WTC11 (cell line): ENCODE measurements around the gene NOP16. TPM values are rescaled to one million over a fixed set of nuclear protein-coding genes. Genes with fewer than 3 reads are reported as not detected.
A peak's percentile ranks its signal among the peaks of the same experiment; 100 is the strongest.

Experiments
- ATAC-seq: fragments of 200-7000 bp; cut with Tn5 transposase; 2 replicates; pipeline ENCODE4 v1.10.0; 2021; ENCODE audit warnings: mild to moderate bottlenecking, moderate library complexity
- CTCF ChIA-PET: fragments of 300-600 bp; sonication (Branson Sonifier 250); formaldehyde crosslinking; loops from one replicate; lab custom pipeline; 2021; ENCODE audit warnings: antibody characterized with exemption; lab: Charles Lee
- POLR2A ChIA-PET: fragments of 350-600 bp; sonication (Branson Sonifier 250); formaldehyde crosslinking; loops from one replicate; lab custom pipeline; 2021; ENCODE audit warnings: antibody characterized with exemption; lab: Charles Lee
- DNase-seq: peaks from one replicate; pipeline ENCODE4 v3.0.0; 2021; ENCODE audit warnings: low spot score
- H3K27ac Mint-ChIP-seq: 2 replicates; pipeline ENCODE4 v1.8.0; 2021; ENCODE audit warnings: mixed read lengths
- H3K27me3 Mint-ChIP-seq: 2 replicates; pipeline ENCODE4 v1.8.0; 2021; ENCODE audit warnings: low read depth, mild to moderate bottlenecking, moderate library complexity, mixed read lengths
- H3K36me3 Mint-ChIP-seq: 2 replicates; pipeline ENCODE4 v1.8.0; 2021; ENCODE audit warnings: mixed read lengths
- H3K4me1 Mint-ChIP-seq: 2 replicates; pipeline ENCODE4 v1.8.0; 2022; ENCODE audit warnings: mixed read lengths
- H3K4me3 Mint-ChIP-seq: 2 replicates; pipeline ENCODE4 v1.8.0; 2021; ENCODE audit warnings: mild to moderate bottlenecking, moderate library complexity, mixed read lengths
- H3K9me3 Mint-ChIP-seq: 2 replicates; pipeline ENCODE4 v1.8.0; 2021; ENCODE audit warnings: mixed read lengths
- ELF4 ChIP-seq: sonication (generic); formaldehyde crosslinking; IDR thresholded peaks from 2 replicates; pipeline ENCODE4 v1.8.1; 2022; ENCODE audit warnings: low read depth, mild to moderate bottlenecking, moderate library complexity, missing genetic modification reagents
- FOXK1 ChIP-seq: sonication (generic); formaldehyde crosslinking; IDR thresholded peaks from 2 replicates; pipeline ENCODE4 v1.8.0; 2022; ENCODE audit warnings: mild to moderate bottlenecking, moderate library complexity, missing genetic modification reagents
- FOXP1 ChIP-seq: sonication (generic); formaldehyde crosslinking; IDR thresholded peaks from 2 replicates; pipeline ENCODE4 v1.8.0; 2022; ENCODE audit warnings: missing genetic modification reagents, mild to moderate bottlenecking, moderate library complexity, borderline replicate concordance
- HMGA2 ChIP-seq: fragments of 250-450 bp; sonication (Bioruptor Pico); IDR thresholded peaks from 2 replicates; pipeline ENCODE4 v1.4.0; 2021; ENCODE audit warnings: mild to moderate bottlenecking, moderate library complexity
- JUN ChIP-seq: sonication (generic); formaldehyde crosslinking; IDR thresholded peaks from 2 replicates; pipeline ENCODE4 v1.8.0; 2023; ENCODE audit warnings: mild to moderate bottlenecking, missing genetic modification reagents
- NFATC4 ChIP-seq: fragments of 250-450 bp; sonication (Bioruptor Pico); IDR thresholded peaks from 2 replicates; pipeline ENCODE4 v1.9.0; 2021; ENCODE audit warnings: mild to moderate bottlenecking
- PRRX2 ChIP-seq: fragments of 250-450 bp; sonication (Bioruptor Pico); IDR thresholded peaks from 2 replicates; pipeline ENCODE4 v1.8.0; 2021; ENCODE audit warnings: mild to moderate bottlenecking
- TP53 ChIP-seq: sonication (generic); formaldehyde crosslinking; IDR thresholded peaks from 2 replicates; pipeline ENCODE4 v1.8.1; 2023; ENCODE audit warnings: mild to moderate bottlenecking, missing genetic modification reagents
- ZNF423 ChIP-seq: fragments of 250-450 bp; sonication (Bioruptor Pico); IDR thresholded peaks from 2 replicates; pipeline ENCODE4 v2.1.2; 2022; ENCODE audit warnings: mild to moderate bottlenecking, moderate library complexity
- total RNA-seq: library from RNA; stranded (reverse); gene quantifications from 3 replicates; pipeline ENCODE4 v1.2.3, GENCODE V29; 2021
- TF ChIP-seq, protein P1 (sequence below): fragments of 250-450 bp; sonication (Bioruptor Pico); IDR thresholded peaks from 2 replicates; pipeline ENCODE4 v1.9.0; 2021; ENCODE audit warnings: mild to moderate bottlenecking
- TF ChIP-seq, protein P2 (sequence below): sonication (generic); formaldehyde crosslinking; IDR thresholded peaks from 2 replicates; pipeline ENCODE4 v1.8.0; 2023; ENCODE audit warnings: mild to moderate bottlenecking, missing genetic modification reagents
- TF ChIP-seq, protein P3 (sequence below): sonication (generic); formaldehyde crosslinking; IDR thresholded peaks from 2 replicates; pipeline ENCODE4 v1.8.1; 2023; ENCODE audit warnings: mild to moderate bottlenecking, missing genetic modification reagents, borderline replicate concordance
- TF ChIP-seq, protein P4 (sequence below): sonication (generic); formaldehyde crosslinking; conservative IDR thresholded peaks from 2 replicates; pipeline ENCODE4 v1.8.1; 2022; ENCODE audit warnings: mild to moderate bottlenecking, missing genetic modification reagents
- TF ChIP-seq, protein P5 (sequence below): fragments of 250-450 bp; sonication (Bioruptor Pico); IDR thresholded peaks from 2 replicates; pipeline ENCODE4 v1.8.0; 2021; ENCODE audit warnings: mild to moderate bottlenecking
- TF ChIP-seq, protein P6 (sequence below): sonication (generic); formaldehyde crosslinking; IDR thresholded peaks from 2 replicates; pipeline ENCODE4 v1.8.0; 2022; ENCODE audit warnings: mild to moderate bottlenecking, missing genetic modification reagents
- TF ChIP-seq, protein P7 (sequence below): sonication (generic); formaldehyde crosslinking; IDR thresholded peaks from 2 replicates; pipeline ENCODE4 v1.8.0; 2022; ENCODE audit warnings: mild to moderate bottlenecking, missing genetic modification reagents
- TF ChIP-seq, protein P8 (sequence below): sonication (generic); formaldehyde crosslinking; IDR thresholded peaks from 2 replicates; pipeline ENCODE4 v1.8.0; 2023; ENCODE audit warnings: missing genetic modification reagents
- TF ChIP-seq, protein P9 (sequence below): sonication (generic); formaldehyde crosslinking; IDR thresholded peaks from 2 replicates; pipeline ENCODE4 v1.8.1; 2023; ENCODE audit warnings: mild to moderate bottlenecking, missing genetic modification reagents, moderate library complexity

Gene NOP16
- total RNA-seq, 1 experiment from 2014 or later = 57.7 TPM

DNA sequence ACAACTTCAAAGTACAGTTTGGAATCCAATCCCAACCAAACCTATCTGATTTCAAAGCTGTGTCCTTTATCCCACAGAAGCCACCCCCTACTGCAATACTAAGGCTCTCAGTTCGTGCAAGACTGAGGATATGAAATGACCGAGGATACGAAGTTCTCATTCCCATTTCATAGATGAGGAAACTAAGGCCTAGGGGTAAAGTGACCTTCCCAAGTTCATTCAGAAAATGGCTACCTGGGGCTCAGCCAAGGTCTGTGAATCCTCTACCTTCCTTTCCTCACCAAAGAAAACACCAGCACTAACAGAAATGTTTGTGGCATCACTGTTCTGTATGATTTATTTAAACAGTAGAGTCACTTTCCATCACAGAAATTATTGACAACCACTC lies 32.2 kb downstream of the NOP16 start:
- DNase-seq = no peak
- H3K4me1 Mint-ChIP-seq = peaks cover 5% of the 10 kb centered on the region
- H3K4me3 Mint-ChIP-seq = no peak overlapping the region
- CTCF ChIA-PET = interaction anchor here (1.1 kb wide), 1 partner anchor 9 kb away, joined by 3 read pairs; no protein-coding TSS in a partner anchor
- no peak overlapping the region for H3K27ac Mint-ChIP-seq
- TF ChIP-seq ELF4 (CRISPR knock-in tag) (no peak), FOXK1 (CRISPR knock-in tag) (no peak), JUN (CRISPR knock-in tag) (no peak), ZNF423 (no peak), TP53 (CRISPR knock-in tag) (no peak), PRRX2 (CRISPR knock-in tag) (no peak)
- TF ChIP-seq, protein P1, sequence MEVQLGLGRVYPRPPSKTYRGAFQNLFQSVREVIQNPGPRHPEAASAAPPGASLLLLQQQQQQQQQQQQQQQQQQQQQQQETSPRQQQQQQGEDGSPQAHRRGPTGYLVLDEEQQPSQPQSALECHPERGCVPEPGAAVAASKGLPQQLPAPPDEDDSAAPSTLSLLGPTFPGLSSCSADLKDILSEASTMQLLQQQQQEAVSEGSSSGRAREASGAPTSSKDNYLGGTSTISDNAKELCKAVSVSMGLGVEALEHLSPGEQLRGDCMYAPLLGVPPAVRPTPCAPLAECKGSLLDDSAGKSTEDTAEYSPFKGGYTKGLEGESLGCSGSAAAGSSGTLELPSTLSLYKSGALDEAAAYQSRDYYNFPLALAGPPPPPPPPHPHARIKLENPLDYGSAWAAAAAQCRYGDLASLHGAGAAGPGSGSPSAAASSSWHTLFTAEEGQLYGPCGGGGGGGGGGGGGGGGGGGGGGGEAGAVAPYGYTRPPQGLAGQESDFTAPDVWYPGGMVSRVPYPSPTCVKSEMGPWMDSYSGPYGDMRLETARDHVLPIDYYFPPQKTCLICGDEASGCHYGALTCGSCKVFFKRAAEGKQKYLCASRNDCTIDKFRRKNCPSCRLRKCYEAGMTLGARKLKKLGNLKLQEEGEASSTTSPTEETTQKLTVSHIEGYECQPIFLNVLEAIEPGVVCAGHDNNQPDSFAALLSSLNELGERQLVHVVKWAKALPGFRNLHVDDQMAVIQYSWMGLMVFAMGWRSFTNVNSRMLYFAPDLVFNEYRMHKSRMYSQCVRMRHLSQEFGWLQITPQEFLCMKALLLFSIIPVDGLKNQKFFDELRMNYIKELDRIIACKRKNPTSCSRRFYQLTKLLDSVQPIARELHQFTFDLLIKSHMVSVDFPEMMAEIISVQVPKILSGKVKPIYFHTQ (CRISPR knock-in tag) = no peak
- TF ChIP-seq, protein P2, sequence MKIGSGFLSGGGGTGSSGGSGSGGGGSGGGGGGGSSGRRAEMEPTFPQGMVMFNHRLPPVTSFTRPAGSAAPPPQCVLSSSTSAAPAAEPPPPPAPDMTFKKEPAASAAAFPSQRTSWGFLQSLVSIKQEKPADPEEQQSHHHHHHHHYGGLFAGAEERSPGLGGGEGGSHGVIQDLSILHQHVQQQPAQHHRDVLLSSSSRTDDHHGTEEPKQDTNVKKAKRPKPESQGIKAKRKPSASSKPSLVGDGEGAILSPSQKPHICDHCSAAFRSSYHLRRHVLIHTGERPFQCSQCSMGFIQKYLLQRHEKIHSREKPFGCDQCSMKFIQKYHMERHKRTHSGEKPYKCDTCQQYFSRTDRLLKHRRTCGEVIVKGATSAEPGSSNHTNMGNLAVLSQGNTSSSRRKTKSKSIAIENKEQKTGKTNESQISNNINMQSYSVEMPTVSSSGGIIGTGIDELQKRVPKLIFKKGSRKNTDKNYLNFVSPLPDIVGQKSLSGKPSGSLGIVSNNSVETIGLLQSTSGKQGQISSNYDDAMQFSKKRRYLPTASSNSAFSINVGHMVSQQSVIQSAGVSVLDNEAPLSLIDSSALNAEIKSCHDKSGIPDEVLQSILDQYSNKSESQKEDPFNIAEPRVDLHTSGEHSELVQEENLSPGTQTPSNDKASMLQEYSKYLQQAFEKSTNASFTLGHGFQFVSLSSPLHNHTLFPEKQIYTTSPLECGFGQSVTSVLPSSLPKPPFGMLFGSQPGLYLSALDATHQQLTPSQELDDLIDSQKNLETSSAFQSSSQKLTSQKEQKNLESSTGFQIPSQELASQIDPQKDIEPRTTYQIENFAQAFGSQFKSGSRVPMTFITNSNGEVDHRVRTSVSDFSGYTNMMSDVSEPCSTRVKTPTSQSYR = no peak
- TF ChIP-seq, protein P3, sequence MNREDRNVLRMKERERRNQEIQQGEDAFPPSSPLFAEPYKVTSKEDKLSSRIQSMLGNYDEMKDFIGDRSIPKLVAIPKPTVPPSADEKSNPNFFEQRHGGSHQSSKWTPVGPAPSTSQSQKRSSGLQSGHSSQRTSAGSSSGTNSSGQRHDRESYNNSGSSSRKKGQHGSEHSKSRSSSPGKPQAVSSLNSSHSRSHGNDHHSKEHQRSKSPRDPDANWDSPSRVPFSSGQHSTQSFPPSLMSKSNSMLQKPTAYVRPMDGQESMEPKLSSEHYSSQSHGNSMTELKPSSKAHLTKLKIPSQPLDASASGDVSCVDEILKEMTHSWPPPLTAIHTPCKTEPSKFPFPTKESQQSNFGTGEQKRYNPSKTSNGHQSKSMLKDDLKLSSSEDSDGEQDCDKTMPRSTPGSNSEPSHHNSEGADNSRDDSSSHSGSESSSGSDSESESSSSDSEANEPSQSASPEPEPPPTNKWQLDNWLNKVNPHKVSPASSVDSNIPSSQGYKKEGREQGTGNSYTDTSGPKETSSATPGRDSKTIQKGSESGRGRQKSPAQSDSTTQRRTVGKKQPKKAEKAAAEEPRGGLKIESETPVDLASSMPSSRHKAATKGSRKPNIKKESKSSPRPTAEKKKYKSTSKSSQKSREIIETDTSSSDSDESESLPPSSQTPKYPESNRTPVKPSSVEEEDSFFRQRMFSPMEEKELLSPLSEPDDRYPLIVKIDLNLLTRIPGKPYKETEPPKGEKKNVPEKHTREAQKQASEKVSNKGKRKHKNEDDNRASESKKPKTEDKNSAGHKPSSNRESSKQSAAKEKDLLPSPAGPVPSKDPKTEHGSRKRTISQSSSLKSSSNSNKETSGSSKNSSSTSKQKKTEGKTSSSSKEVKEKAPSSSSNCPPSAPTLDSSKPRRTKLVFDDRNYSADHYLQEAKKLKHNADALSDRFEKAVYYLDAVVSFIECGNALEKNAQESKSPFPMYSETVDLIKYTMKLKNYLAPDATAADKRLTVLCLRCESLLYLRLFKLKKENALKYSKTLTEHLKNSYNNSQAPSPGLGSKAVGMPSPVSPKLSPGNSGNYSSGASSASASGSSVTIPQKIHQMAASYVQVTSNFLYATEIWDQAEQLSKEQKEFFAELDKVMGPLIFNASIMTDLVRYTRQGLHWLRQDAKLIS (CRISPR knock-in tag) = no peak
- TF ChIP-seq, protein P4, sequence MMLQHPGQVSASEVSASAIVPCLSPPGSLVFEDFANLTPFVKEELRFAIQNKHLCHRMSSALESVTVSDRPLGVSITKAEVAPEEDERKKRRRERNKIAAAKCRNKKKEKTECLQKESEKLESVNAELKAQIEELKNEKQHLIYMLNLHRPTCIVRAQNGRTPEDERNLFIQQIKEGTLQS (CRISPR knock-in tag) = no peak
- TF ChIP-seq, protein P5, sequence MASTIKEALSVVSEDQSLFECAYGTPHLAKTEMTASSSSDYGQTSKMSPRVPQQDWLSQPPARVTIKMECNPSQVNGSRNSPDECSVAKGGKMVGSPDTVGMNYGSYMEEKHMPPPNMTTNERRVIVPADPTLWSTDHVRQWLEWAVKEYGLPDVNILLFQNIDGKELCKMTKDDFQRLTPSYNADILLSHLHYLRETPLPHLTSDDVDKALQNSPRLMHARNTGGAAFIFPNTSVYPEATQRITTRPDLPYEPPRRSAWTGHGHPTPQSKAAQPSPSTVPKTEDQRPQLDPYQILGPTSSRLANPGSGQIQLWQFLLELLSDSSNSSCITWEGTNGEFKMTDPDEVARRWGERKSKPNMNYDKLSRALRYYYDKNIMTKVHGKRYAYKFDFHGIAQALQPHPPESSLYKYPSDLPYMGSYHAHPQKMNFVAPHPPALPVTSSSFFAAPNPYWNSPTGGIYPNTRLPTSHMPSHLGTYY (CRISPR knock-in tag) = no peak
- TF ChIP-seq, protein P6, sequence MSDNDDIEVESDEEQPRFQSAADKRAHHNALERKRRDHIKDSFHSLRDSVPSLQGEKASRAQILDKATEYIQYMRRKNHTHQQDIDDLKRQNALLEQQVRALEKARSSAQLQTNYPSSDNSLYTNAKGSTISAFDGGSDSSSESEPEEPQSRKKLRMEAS (CRISPR knock-in tag) = no peak
- H3K9me3 Mint-ChIP-seq = no peaks in the 10 kb centered on the region
- H3K36me3 Mint-ChIP-seq = peaks cover 60% of the 10 kb centered on the region
- no peak for ATAC-seq
- H3K27me3 Mint-ChIP-seq = no peaks in the 10 kb centered on the region
- POLR2A ChIA-PET = no interaction called here

DNA sequence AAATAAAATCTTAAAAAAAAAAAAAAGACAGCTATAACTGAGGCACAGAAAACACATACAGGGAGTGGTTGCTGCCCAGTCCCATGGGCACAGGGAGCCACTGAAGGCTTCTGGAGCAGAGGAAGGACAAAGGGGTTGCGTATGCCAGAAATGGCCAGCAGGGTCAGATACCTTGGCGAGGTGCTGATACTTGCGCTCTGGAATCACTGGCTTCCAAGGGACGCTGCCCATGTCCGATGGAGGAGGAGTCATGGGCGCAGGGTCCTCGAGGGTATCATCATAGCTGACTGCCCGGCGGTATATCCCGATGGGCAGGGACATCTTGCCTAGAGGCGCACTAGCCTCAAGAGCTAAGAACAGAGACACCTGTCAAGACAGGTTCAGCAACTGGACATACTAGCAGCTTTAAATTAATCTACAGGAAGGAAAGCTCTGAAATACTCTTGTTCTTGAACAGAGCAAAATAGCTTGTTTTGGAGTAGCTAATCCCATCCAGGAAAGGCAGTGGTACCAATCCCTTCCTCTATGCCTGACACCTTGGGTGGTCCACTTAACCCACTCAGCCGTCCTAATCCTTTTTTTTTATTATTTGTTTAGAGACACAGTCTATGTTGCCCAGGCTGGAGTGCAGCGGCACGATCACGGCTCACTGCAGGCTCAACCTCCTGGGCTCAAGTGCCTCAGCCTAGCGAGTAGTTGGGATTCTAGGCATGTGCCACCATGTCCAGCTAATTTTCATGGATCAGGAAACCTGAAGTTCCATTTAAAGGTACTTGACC lies 32.8 kb downstream of the NOP16 start:
- ATAC-seq (peak; percentile 80), DNase-seq (peak; percentile 37)
- no peak overlapping the region for H3K4me3 Mint-ChIP-seq
- ChIA-PET POLR2A (no interaction called here), CTCF (interaction anchor here (0.7 to 1.1 kb wide), 2 partner anchors 9 to 92 kb away, joined by 3 read pairs; partner anchors contain the start of gene FAF2)
- H3K27ac Mint-ChIP-seq = no peak overlapping the region
- peaks cover 5% of the 10 kb centered on the region for H3K4me1 Mint-ChIP-seq
- H3K36me3 Mint-ChIP-seq = peaks cover 65% of the 10 kb centered on the region
- no peaks in the 10 kb centered on the region for H3K9me3 Mint-ChIP-seq
- no peaks in the 10 kb centered on the region for H3K27me3 Mint-ChIP-seq
- TF ChIP-seq FOXP1 (CRISPR knock-in tag) (no peak), TP53 (CRISPR knock-in tag) (no peak), NFATC4 (CRISPR knock-in tag) (no peak), HMGA2 (CRISPR knock-in tag) (no peak), ZNF423 (no peak)
- TF ChIP-seq, protein P7, sequence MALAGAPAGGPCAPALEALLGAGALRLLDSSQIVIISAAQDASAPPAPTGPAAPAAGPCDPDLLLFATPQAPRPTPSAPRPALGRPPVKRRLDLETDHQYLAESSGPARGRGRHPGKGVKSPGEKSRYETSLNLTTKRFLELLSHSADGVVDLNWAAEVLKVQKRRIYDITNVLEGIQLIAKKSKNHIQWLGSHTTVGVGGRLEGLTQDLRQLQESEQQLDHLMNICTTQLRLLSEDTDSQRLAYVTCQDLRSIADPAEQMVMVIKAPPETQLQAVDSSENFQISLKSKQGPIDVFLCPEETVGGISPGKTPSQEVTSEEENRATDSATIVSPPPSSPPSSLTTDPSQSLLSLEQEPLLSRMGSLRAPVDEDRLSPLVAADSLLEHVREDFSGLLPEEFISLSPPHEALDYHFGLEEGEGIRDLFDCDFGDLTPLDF (CRISPR knock-in tag) = no peak
- TF ChIP-seq, protein P8, sequence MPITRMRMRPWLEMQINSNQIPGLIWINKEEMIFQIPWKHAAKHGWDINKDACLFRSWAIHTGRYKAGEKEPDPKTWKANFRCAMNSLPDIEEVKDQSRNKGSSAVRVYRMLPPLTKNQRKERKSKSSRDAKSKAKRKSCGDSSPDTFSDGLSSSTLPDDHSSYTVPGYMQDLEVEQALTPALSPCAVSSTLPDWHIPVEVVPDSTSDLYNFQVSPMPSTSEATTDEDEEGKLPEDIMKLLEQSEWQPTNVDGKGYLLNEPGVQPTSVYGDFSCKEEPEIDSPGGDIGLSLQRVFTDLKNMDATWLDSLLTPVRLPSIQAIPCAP = no peak
- TF ChIP-seq, protein P9, sequence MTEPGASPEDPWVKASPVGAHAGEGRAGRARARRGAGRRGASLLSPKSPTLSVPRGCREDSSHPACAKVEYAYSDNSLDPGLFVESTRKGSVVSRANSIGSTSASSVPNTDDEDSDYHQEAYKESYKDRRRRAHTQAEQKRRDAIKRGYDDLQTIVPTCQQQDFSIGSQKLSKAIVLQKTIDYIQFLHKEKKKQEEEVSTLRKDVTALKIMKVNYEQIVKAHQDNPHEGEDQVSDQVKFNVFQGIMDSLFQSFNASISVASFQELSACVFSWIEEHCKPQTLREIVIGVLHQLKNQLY (CRISPR knock-in tag) = no peak
